GM10266 (cell line): Measurements from ENCODE around the gene PRKD1.

Source experiments
- DNase-seq: peaks from one replicate; pipeline ENCODE4 v3.0.0; 2012; ENCODE audit errors: extremely low spot score
- CTCF ChIP-seq: IDR thresholded peaks from 2 replicates; pipeline ENCODE4 v1.5.1; 2012; ENCODE audit warnings: mild to moderate bottlenecking, low read depth; ENCODE audit not compliant: control insufficient read depth, insufficient read depth; ENCODE audit errors: missing control alignments

Gene PRKD1

GRCh38 chr14:29528889-29529288 lies 398.8 kb downstream of the PRKD1 start:
- DNase-seq, result no peak

GRCh38 chr14:29527286-29527685 lies 400.4 kb downstream of the PRKD1 start:
- DNase-seq, result no peak
- no peak for TF ChIP-seq CTCF

More at GRCh38 chr14:29528889-29529288, 398.8 kb downstream of the PRKD1 start:
- no peak for TF ChIP-seq CTCF
